Endothelial cell (in vitro differentiated cells): ENCODE results near the gene ADGRG1. TPM values are rescaled to one million over a fixed set of nuclear protein-coding genes. Genes with fewer than 3 reads are reported as not detected.

ENCODE experiments used
- DNase-seq: peaks from one replicate; pipeline ENCODE4 v3.0.0; 2021; ENCODE audit warnings: low spot score
- H3K27ac Mint-ChIP-seq: one replicate; pipeline ENCODE4 v1.8.0; 2021; ENCODE audit warnings: mixed read lengths, inconsistent platforms; ENCODE audit not compliant: unreplicated experiment
- H3K27me3 Mint-ChIP-seq: one replicate; pipeline ENCODE4 v1.8.0; 2021; ENCODE audit warnings: mild to moderate bottlenecking, moderate library complexity, mixed read lengths, inconsistent platforms; ENCODE audit not compliant: unreplicated experiment
- H3K36me3 Mint-ChIP-seq: one replicate; pipeline ENCODE4 v1.8.0; 2021; ENCODE audit warnings: mild to moderate bottlenecking, low read depth, mixed read lengths, inconsistent platforms; ENCODE audit not compliant: unreplicated experiment
- H3K4me1 Mint-ChIP-seq: one replicate; pipeline ENCODE4 v1.8.0; 2021; ENCODE audit warnings: mild to moderate bottlenecking, mixed read lengths, inconsistent platforms; ENCODE audit not compliant: unreplicated experiment
- H3K4me3 Mint-ChIP-seq: one replicate; pipeline ENCODE4 v1.8.0; 2021; ENCODE audit warnings: mild to moderate bottlenecking, mixed read lengths, inconsistent platforms; ENCODE audit not compliant: unreplicated experiment
- H3K9me3 Mint-ChIP-seq: one replicate; pipeline ENCODE4 v1.8.0; 2021; ENCODE audit warnings: mixed read lengths, inconsistent platforms; ENCODE audit not compliant: unreplicated experiment
- total RNA-seq: library from RNA; stranded (reverse); fragmentation: NEBNext Ultra II Directional; extraction: Animal tissue kit (Norgen Biotek cat#: 25700); gene quantifications from one replicate; pipeline ENCODE4 v1.2.1, GENCODE V29; 2021; ENCODE audit not compliant: unreplicated experiment
- TF ChIP-seq, protein P1 (sequence below): fragments of 200-600 bp; sonication (generic); IDR thresholded peaks from one replicate; pipeline ENCODE4 v1.5.0; 2021; ENCODE audit warnings: antibody characterized with exemption; ENCODE audit not compliant: unreplicated experiment

The ADGRG1 gene
- total RNA-seq, 1 donor from 2014 or later: 2.7 TPM

DNA sequence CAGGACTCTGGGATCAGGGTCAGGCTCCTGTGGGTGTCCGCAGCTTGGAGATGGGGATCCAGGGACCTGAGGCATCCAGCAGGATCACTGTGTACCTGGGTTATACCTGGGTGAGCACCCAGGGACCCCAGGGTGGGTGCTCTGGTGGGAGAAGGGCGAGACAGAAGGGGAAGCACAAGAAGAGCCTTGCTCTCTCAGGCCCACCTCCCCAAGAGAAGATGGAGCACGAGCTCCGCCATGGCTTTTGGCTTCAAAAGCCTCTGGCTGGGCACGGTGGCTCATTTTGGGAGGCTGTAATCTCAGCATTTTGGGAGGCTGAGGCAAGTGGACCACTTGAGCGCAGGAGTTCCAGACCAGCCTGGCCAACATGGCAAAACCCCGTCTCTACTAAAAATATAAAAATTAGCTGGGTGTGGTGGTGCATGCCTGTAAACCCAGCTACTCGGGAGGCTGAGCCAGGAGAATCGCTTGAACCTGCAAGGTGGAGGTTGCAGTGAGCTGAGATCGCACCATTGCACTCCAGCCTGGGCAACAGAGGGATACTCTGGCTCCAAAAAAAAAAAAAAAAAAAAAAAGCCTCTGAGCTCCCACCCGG, 75.1 kb downstream of the ADGRG1 start:
- no peak overlapping the region for H3K27ac Mint-ChIP-seq
- H3K27me3 Mint-ChIP-seq: peaks cover 4% of the 10 kb centered on the region
- H3K9me3 Mint-ChIP-seq: no peaks in the 10 kb centered on the region
- no peaks in the 10 kb centered on the region for H3K36me3 Mint-ChIP-seq
- no peak overlapping the region for H3K4me3 Mint-ChIP-seq
- TF ChIP-seq, protein P1, sequence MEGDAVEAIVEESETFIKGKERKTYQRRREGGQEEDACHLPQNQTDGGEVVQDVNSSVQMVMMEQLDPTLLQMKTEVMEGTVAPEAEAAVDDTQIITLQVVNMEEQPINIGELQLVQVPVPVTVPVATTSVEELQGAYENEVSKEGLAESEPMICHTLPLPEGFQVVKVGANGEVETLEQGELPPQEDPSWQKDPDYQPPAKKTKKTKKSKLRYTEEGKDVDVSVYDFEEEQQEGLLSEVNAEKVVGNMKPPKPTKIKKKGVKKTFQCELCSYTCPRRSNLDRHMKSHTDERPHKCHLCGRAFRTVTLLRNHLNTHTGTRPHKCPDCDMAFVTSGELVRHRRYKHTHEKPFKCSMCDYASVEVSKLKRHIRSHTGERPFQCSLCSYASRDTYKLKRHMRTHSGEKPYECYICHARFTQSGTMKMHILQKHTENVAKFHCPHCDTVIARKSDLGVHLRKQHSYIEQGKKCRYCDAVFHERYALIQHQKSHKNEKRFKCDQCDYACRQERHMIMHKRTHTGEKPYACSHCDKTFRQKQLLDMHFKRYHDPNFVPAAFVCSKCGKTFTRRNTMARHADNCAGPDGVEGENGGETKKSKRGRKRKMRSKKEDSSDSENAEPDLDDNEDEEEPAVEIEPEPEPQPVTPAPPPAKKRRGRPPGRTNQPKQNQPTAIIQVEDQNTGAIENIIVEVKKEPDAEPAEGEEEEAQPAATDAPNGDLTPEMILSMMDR: no peak
- H3K4me1 Mint-ChIP-seq: peaks cover 14% of the 10 kb centered on the region
- no peak for DNase-seq

- Mint-ChIP-seq H3K36me3 (no peaks in the 10 kb centered on the region), H3K9me3 (no peaks in the 10 kb centered on the region), H3K4me3 (no peak overlapping the region), H3K4me1 (peaks cover 14% of the 10 kb centered on the region), H3K27ac (no peak overlapping the region), H3K27me3 (peaks cover 4% of the 10 kb centered on the region)
- TF ChIP-seq, protein P1: no peak
- DNase-seq: no peak
Measured at GRCh38 chr16:57704011-57704904, 75.8 kb downstream of the ADGRG1 start.

- TF ChIP-seq, protein P1: no peak
- Mint-ChIP-seq H3K27me3 (peaks cover 1% of the 10 kb centered on the region), H3K27ac (no peak overlapping the region), H3K9me3 (no peaks in the 10 kb centered on the region), H3K36me3 (no peaks in the 10 kb centered on the region), H3K4me3 (no peak overlapping the region), H3K4me1 (peaks cover 11% of the 10 kb centered on the region)
- DNase-seq: no peak
Measured at GRCh38 chr16:57704905-57705852, 76.7 kb downstream of the ADGRG1 start.

GRCh38 chr16:57706717-57707116, 78.3 kb downstream of the ADGRG1 start:
- H3K9me3 Mint-ChIP-seq: no peaks in the 10 kb centered on the region
- H3K36me3 Mint-ChIP-seq: no peaks in the 10 kb centered on the region
- H3K27me3 Mint-ChIP-seq: peaks cover 1% of the 10 kb centered on the region
- no peaks in the 10 kb centered on the region for H3K4me1 Mint-ChIP-seq
- H3K4me3 Mint-ChIP-seq: no peak overlapping the region
- no peak overlapping the region for H3K27ac Mint-ChIP-seq
- TF ChIP-seq, protein P1: no peak
- no peak for DNase-seq
